Neural crest cell (in vitro differentiated cells): ENCODE data around the gene MCM5. TPM values are rescaled to one million over a fixed set of nuclear protein-coding genes. Genes with fewer than 3 reads are reported as not detected.

Experiments
- DNase-seq: peaks from one replicate; pipeline ENCODE4 v3.0.0; 2021; ENCODE audit warnings: low read depth, mixed read lengths, low spot score
- H3K27ac Mint-ChIP-seq: one replicate; pipeline ENCODE4 v1.8.0; 2021; ENCODE audit warnings: mild to moderate bottlenecking, mixed read lengths; ENCODE audit not compliant: unreplicated experiment
- H3K27me3 Mint-ChIP-seq: 2 replicates; pipeline ENCODE4 v1.8.0; 2021; ENCODE audit warnings: low read depth, mild to moderate bottlenecking, mixed read lengths
- H3K36me3 Mint-ChIP-seq: 2 replicates; pipeline ENCODE4 v1.8.0; 2021; ENCODE audit warnings: low read depth, mild to moderate bottlenecking, mixed read lengths
- H3K4me1 Mint-ChIP-seq: 2 replicates; pipeline ENCODE4 v1.8.0; 2021; ENCODE audit warnings: mixed read lengths
- H3K4me3 Mint-ChIP-seq: one replicate; pipeline ENCODE4 v1.8.0; 2021; ENCODE audit warnings: mild to moderate bottlenecking, mixed read lengths
- H3K9me3 Mint-ChIP-seq: 2 replicates; pipeline ENCODE4 v1.8.0; 2021; ENCODE audit warnings: mixed read lengths
- CTCF ChIP-seq: fragments of 200-600 bp; sonication (generic); conservative IDR thresholded peaks from 2 replicates; pipeline ENCODE4 v1.5.0; 2021; ENCODE audit warnings: antibody characterized with exemption, mild to moderate bottlenecking
- total RNA-seq: library from RNA; stranded (reverse); gene quantifications from 2 replicates; pipeline ENCODE4 v1.2.1, GENCODE V29; 2021

Gene MCM5
- total RNA-seq, 1 donor from 2014 or later: 187 TPM

- H3K9me3 Mint-ChIP-seq: peaks cover 5% of the 10 kb centered on the region
- H3K36me3 Mint-ChIP-seq: peaks cover 4% of the 10 kb centered on the region
- no peak for TF ChIP-seq CTCF
- no peak overlapping the region for H3K27ac Mint-ChIP-seq
- peaks cover 17% of the 10 kb centered on the region for H3K4me1 Mint-ChIP-seq
- no peaks in the 10 kb centered on the region for H3K27me3 Mint-ChIP-seq
- no peak for DNase-seq
- no peak overlapping the region for H3K4me3 Mint-ChIP-seq
Measured at GRCh38 chr22:35462498-35463230, 62.7 kb downstream of the MCM5 start.

- Mint-ChIP-seq H3K9me3 (peaks cover 5% of the 10 kb centered on the region), H3K4me1 (peaks cover 19% of the 10 kb centered on the region), H3K4me3 (no peak overlapping the region), H3K36me3 (peaks cover 6% of the 10 kb centered on the region), H3K27me3 (no peaks in the 10 kb centered on the region), H3K27ac (no peak overlapping the region)
- DNase-seq: no peak
- TF ChIP-seq CTCF: no peak
Measured at GRCh38 chr22:35463231-35463933, 63.4 kb downstream of the MCM5 start.

GRCh38 chr22:35464399-35464798 lies 64.5 kb downstream of the MCM5 start:
- peaks cover 6% of the 10 kb centered on the region for H3K36me3 Mint-ChIP-seq
- no peak for TF ChIP-seq CTCF
- H3K4me1 Mint-ChIP-seq: peaks cover 14% of the 10 kb centered on the region
- no peak overlapping the region for H3K4me3 Mint-ChIP-seq
- peaks cover 5% of the 10 kb centered on the region for H3K9me3 Mint-ChIP-seq
- H3K27me3 Mint-ChIP-seq: no peaks in the 10 kb centered on the region
- DNase-seq: no peak
- no peak overlapping the region for H3K27ac Mint-ChIP-seq

- Mint-ChIP-seq H3K4me3 (no peak overlapping the region), H3K36me3 (peaks cover 6% of the 10 kb centered on the region), H3K27me3 (no peaks in the 10 kb centered on the region), H3K9me3 (peaks cover 5% of the 10 kb centered on the region), H3K27ac (no peak overlapping the region), H3K4me1 (peaks cover 14% of the 10 kb centered on the region)
- no peak for TF ChIP-seq CTCF
- no peak for DNase-seq
Measured at GRCh38 chr22:35465109-35465701, 65.3 kb downstream of the MCM5 start.

- Mint-ChIP-seq H3K27ac (peak overlapping the region; percentile 98), H3K4me3 (no peak overlapping the region), H3K36me3 (peaks cover 9% of the 10 kb centered on the region), H3K9me3 (peaks cover 5% of the 10 kb centered on the region), H3K27me3 (no peaks in the 10 kb centered on the region), H3K4me1 (peaks cover 14% of the 10 kb centered on the region)
- peak; percentile 51 for DNase-seq
- TF ChIP-seq CTCF: no peak
Measured at GRCh38 chr22:35467681-35468434, 67.9 kb downstream of the MCM5 start.
